Measurements from ENCODE around the gene SLMAP.

SLMAP gene

DNA sequence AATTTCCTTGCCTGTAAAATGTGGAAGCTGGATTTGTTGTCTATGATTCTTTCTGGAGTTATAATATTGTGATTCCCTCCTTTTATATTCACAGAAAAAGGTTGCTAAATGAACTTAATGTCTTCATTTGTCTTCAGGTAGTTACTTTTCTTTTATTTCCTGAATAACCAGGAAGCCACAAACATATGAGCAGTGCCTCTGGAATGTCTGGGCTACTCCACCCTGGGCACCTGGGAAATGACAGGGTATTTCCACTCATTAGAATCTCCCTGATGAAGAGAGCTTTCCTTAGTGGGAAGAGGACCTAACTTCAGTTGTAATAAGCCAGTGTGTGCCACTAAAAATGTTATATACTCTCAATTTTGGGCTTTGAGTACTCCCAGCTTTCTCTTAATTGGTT lies 3.8 kb upstream of the SLMAP start:
- no peak for DNase-seq

- DNase-seq, result no peak
These were observed 3.1 kb upstream of the SLMAP start for GRCh38 chr3:57753016-57753415.

DNA sequence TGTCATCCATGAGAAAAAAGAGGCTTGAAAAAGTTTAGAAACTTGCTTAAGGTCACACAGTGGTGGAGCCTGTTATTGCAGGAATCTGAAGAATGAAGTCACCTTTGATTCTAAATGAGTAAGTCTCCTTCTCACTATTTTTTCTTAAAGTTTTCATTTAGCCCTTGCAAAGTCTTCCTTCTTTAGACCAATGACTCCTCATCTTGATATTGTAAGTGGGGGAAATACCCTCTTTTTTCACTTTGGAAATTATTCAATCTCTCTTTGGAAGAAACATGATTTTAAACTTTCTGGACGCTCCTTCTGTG lies 787 bp upstream of the SLMAP start:
- DNase-seq, result no peak

DNA sequence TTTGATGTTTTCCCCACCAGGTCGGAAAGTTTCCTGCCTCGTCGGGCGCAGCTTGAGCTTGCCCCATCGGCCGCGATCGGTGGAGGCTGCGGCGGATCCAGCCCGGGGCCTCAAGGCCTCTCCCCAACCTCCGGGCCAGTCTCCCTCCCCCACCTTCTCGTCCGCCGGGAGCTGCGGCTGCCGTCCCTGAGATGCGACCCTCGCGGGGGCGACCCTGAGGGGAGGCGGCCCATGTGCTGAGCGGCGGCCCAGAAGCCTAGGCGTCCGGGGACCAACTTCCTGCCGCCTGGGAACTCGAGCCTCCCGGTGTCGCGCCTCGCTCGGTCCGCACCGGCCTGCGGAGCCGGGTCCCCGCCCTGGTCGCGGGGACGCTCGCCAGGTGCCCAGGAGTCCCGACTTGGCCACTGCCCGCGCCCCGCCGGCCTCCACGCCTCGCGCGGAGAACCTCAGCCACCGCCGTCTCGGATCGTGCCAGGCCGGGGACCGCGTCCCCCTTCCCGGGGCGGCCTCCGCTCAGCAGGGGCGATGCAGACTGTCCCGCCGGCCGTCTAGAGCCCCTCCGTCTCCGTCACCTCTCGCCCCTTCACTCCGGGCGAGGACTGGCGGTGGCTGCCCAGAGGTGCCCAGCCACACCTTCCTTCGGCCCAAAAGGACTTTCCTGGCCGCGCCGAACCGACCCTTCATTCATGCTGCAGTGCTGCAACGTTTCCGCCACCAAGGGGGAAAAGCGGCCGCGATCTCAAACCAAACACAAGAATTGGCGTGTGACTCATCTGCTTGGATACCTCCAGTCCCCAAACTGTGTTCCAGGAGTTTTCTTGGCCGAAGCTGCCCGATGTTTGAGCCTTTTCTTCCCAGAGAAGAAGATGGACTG lies 656 bp downstream of the SLMAP start:
- peak in 3 of 4 experiments; percentile 4 to 13 (median 5) for DNase-seq

GRCh38 chr3:57757642-57758297 lies 1.7 kb downstream of the SLMAP start:
- DNase-seq, result no peak

DNA sequence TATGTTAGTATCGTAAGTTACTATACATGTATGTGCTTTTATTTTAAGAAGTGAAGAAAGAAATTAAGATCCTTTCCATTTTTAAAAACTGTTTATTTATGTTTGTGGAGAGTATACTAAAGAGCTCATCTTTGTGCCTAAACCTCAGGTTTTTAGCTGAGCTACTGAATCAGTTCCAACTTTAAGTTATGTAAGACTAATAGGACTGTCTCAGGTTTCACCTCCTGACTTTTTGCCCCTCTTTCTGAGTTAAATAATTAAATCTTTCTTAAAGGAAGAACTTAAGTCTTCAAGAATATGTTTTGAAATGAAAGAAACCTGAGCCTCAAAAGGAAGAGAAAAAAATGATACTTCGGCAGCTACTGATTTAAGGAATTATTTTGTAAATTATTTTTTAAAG lies 2.6 kb downstream of the SLMAP start:
- no peak for DNase-seq

GRCh38 chr3:57764794-57765193 lies 8.7 kb downstream of the SLMAP start:
- no peak for DNase-seq

DNA sequence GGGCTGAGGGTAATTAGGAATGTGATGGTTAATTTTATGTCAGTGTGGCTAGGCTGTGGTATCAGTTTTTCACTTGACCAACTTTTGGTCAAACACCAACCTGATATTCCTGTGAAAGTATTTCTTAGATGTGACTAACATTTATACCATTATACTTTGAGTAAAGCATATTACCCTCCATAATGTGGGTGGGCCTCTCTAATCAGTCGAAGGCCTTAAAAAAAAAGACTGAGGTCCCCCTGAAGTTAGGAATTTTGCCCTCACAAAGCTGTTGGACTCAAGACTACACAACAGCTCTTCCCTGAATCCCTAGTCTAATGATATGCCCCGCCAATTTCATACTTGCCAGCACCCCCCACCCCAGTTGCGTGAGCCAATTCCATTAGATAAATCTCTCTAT lies 12.5 kb downstream of the SLMAP start:
- no peak for DNase-seq

DNA sequence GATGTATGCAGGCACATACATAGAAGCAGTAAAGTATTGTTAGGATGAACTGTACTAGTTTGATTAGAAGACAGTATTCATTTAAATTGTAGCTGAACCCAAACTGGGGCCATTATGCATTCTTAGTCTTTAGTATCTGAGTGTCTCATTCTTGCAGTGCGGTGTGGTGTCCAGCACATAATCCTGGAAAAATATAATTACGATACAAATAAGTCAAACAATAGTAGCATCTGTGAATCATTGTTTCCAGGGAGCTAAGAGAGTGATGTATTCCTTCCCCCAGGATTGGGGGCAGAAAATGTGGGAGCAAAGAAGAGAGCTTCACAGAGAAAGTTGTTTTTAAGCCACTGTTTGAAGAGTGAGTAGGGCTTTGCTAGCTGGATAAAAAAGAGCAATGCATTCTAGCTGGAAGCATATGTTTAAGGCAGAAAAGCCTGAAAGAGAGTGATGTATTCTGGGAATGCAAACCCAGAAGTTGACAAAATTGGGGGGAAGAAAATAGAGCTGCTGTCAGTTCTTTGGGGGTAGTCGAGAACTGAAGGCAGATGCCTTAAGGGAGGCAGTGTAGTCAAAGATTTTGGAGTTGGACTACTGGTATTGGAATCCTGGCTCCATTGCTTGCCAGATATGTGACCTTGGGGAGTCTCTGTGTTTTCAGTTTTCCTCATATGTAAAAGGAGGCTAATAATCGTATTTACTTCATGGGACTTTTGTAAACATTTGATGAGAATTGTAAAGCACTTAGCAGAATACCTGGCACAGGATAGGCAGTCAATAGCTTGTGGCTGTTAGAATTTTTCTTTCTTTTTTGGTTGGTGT lies 14.1 kb downstream of the SLMAP start:
- no peak for DNase-seq

GRCh38 chr3:57772251-57772650 lies 16.1 kb downstream of the SLMAP start:
- DNase-seq, result no peak

DNA sequence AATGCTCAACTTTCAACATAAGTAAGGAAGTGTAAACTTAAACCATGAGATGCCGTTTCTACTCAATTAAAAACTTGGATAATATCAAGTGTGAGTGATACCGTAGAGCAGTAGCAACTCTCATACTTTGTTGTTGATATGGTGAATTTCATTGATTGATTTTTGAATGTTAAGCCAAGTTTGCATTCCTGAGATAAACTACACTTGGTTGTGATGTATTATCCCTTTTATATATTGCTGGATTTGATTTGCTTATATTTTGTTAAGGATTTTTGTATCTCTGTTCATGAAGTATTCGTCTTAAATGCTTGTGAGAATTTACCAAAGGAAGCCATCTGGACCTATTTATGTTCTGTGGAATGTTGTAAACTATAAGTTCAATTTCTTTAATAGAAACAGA lies 21.7 kb downstream of the SLMAP start:
- no peak for DNase-seq

DNA sequence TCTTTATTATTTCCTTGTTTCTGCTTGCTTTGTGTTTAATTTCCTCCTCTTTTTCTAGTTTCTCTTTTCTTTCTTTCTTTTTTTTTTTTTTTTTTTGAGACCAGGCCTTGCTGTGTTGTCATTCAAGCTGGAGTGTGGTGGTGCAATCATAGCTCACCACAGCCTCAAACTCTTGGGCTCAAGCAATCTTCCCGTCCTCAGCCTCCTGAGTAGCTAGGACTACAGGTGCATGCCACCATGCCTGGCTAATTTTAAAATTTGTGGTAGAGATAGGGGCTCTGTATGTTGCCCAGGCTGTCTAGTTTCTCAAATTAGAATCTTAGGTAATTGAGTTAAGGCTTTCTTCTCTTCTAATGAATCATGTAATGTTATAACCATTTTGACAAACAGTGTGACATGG lies 22.4 kb downstream of the SLMAP start:
- no peak for DNase-seq

GRCh38 chr3:57779666-57780065 lies 23.6 kb downstream of the SLMAP start:
- DNase-seq, result no peak

DNA sequence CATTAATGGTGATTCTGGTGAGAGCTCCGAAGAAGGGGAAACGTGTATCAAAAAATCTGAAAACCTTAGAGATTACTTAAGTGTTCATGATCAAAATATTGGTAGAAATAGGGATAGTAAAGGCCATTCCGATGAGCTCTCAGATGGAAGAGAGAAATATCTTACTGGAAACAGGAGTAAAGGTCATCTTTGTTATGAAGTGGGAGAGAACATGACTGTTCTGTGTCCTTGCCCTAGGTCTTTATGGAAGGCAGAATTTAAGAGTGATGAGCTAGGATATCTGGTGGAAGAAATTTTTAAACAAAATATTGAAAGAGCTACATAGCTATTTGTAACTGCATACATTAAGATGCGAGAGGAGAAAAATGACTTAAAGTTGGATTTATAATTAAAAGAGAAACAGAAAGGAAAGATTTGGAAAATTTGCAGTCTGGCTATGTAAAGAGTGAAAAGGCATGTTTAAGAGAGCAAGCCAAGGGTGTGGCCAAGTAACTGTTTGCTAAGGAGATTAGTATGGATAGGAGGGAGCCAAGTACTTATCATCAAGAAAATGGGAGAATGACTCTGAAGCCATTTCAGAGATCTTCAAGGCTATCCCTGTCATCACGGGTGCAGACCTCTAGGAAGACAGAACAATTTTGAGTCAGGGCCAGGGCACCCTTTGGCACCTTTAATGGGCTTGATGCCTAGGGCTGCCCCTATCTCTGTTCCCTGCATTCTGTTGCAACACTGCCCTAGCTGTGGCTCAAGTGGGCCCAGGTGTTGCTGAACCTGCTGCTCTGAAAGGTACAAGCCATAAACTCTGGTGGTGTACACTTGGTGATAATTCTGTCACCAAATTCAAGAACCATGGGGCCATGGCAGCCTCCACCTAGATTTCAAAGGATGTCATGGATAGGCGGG lies 27.3 kb downstream of the SLMAP start:
- no peak for DNase-seq

GRCh38 chr3:57784089-57784735 lies 28.1 kb downstream of the SLMAP start:
- DNase-seq, result no peak

DNA sequence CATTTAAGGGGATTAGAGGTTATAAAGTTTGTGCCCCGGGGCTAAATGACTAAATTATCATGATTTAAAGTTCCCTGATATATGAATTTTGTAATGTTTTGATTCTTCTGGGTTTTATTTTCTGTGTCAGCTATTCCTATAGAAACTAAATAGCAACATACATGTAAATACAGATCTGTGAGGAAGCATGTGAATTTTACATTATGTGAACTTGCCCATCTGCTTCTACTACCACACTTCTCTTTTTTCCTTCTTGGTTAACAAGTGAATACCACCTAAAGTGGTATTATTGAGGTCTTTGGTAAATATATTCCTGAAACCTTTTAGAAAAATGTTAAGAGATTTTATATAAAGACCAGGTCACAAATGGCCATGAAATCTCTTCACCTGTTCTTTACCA lies 29.3 kb downstream of the SLMAP start:
- DNase-seq, result no peak

DNA sequence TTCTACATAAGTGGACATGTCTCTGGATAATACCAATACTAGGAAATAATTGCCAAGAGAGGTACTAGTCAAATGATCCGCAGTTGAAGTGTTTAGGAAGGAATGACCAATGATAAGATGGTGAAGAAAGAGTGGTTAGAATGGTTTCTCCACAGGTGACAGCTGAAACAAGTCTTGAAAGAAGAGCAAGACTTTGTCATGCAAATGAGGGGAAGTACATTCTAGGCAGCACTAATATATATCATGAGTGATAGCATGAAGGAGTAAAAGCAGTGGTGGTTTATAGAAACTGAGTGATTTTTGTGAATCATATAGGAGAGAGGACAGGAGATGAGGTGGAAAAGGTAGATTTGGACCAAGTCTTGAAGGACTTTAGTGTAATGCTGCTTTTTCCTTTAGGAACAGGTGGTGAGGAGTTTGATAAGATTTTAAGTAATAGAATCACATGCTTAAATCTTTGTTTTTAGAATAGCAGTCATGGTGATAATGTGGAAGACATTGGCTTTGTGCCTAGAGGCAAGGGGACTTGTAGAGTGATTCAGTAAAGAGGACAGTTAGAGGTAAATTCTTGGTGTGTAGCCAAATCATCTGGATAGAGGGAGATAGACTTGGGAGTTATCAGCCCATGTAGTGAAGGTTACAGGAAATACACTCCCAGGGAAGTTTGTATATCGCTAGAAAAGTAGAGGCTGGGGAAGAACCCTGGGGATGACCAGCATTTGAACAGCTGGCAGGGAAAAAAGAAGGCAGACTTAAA lies 31.9 kb downstream of the SLMAP start:
- DNase-seq, result no peak

- no peak for DNase-seq
These were observed 32.5 kb downstream of the SLMAP start for GRCh38 chr3:57788624-57789018.

- DNase-seq, result no peak
These were observed 35.1 kb downstream of the SLMAP start for GRCh38 chr3:57791245-57791644.

DNA sequence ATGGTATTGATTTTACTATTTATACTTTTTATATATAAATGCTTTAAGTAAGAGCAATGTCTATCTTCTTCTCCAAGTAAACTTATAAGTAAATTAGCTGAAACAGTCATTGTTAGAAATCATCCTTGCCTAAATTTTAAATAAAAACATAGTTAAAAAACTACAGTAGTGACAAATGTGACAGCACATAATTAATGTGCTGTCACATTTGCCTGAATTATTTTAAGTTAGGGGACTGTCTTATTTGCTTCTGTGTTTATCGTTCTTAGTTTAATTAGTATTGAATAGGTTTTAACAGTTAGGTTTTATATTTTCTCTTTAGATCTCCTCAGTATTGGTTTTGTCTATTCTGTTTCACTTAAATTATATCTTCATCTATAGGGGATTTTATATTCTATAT lies 36.1 kb downstream of the SLMAP start:
- DNase-seq, result no peak

GRCh38 chr3:57793737-57794187 lies 37.7 kb downstream of the SLMAP start:
- DNase-seq, result no peak
